ENCODE measurements around the gene TNRC6B. TPM values are rescaled to one million over a fixed set of nuclear protein-coding genes. Genes with fewer than 3 reads are reported as not detected.

The TNRC6B gene
- total RNA-seq, 1 experiment from 2014 or later = 44.6 TPM

- Mint-ChIP-seq H3K4me1 (ENCODE audit: low read depth, unreplicated experiment) (peaks cover 44% of the 10 kb centered on the region), H3K36me3 (ENCODE audit: insufficient read depth, unreplicated experiment) (peaks cover 6% of the 10 kb centered on the region), H3K27me3 (ENCODE audit: unreplicated experiment) (no peaks in the 10 kb centered on the region), H3K27ac (ENCODE audit: unreplicated experiment) (no peak overlapping the region), H3K4me3 (ENCODE audit: low read depth, unreplicated experiment) (no peak overlapping the region), H3K9me3 (ENCODE audit: low read depth, unreplicated experiment) (no peaks in the 10 kb centered on the region)
- CTCF ChIA-PET = no interaction called here
- intact Hi-C loops (cut with micrococcal nuclease; ENCODE audit: unreplicated experiment) = no loop called here
- no peak for DNase-seq
- no peak for TF ChIP-seq CTCF (IDR thresholded peaks at IDR 0.05; ENCODE audit: unreplicated experiment)
- no TSS peak for BruUV-seq (replicated peaks)
Observed at GRCh38 chr22:40187389-40187788, 9.7 kb downstream of the TNRC6B start.

- Mint-ChIP-seq H3K4me3 (ENCODE audit: low read depth, unreplicated experiment) (no peak overlapping the region), H3K27ac (ENCODE audit: unreplicated experiment) (no peak overlapping the region), H3K36me3 (ENCODE audit: insufficient read depth, unreplicated experiment) (peaks cover 11% of the 10 kb centered on the region), H3K4me1 (ENCODE audit: low read depth, unreplicated experiment) (peaks cover 32% of the 10 kb centered on the region), H3K27me3 (ENCODE audit: unreplicated experiment) (no peaks in the 10 kb centered on the region), H3K9me3 (ENCODE audit: low read depth, unreplicated experiment) (no peaks in the 10 kb centered on the region)
- intact Hi-C loops (cut with micrococcal nuclease; ENCODE audit: unreplicated experiment) = no loop called here
- TF ChIP-seq CTCF (IDR thresholded peaks at IDR 0.05; ENCODE audit: unreplicated experiment) = no peak
- CTCF ChIA-PET = interaction anchor here (0.5 to 1.2 kb wide), 2 partner anchors 9 to 20 kb away, joined by 4 read pairs; no protein-coding TSS in a partner anchor
- no peak for DNase-seq
- no TSS peak for BruUV-seq (replicated peaks)
Observed at GRCh38 chr22:40189997-40190396, 12.3 kb downstream of the TNRC6B start.

- CTCF ChIA-PET = interaction anchor here (0.5 kb wide), 1 partner anchor 19 kb away, joined by 4 read pairs; no protein-coding TSS in a partner anchor
- DNase-seq = no peak
- H3K4me1 Mint-ChIP-seq (ENCODE audit: low read depth, unreplicated experiment) = peaks cover 28% of the 10 kb centered on the region
- intact Hi-C loops (cut with micrococcal nuclease; ENCODE audit: unreplicated experiment) = no loop called here
- H3K9me3 Mint-ChIP-seq (ENCODE audit: low read depth, unreplicated experiment) = no peaks in the 10 kb centered on the region
- no peak for TF ChIP-seq CTCF (IDR thresholded peaks at IDR 0.05; ENCODE audit: unreplicated experiment)
- H3K4me3 Mint-ChIP-seq (ENCODE audit: low read depth, unreplicated experiment) = no peak overlapping the region
- peaks cover 11% of the 10 kb centered on the region for H3K36me3 Mint-ChIP-seq (ENCODE audit: insufficient read depth, unreplicated experiment)
- BruUV-seq (replicated peaks) = no TSS peak
- H3K27me3 Mint-ChIP-seq (ENCODE audit: unreplicated experiment) = no peaks in the 10 kb centered on the region
- peak overlapping the region; percentile 46 for H3K27ac Mint-ChIP-seq (ENCODE audit: unreplicated experiment)
Observed at GRCh38 chr22:40190501-40190900, 12.8 kb downstream of the TNRC6B start.

GRCh38 chr22:40193429-40194421 lies 16.0 kb downstream of the TNRC6B start:
- Mint-ChIP-seq H3K4me1 (ENCODE audit: low read depth, unreplicated experiment) (peaks cover 20% of the 10 kb centered on the region), H3K9me3 (ENCODE audit: low read depth, unreplicated experiment) (no peaks in the 10 kb centered on the region), H3K36me3 (ENCODE audit: insufficient read depth, unreplicated experiment) (peaks cover 15% of the 10 kb centered on the region), H3K4me3 (ENCODE audit: low read depth, unreplicated experiment) (no peak overlapping the region), H3K27ac (ENCODE audit: unreplicated experiment) (no peak overlapping the region), H3K27me3 (ENCODE audit: unreplicated experiment) (no peaks in the 10 kb centered on the region)
- TF ChIP-seq CTCF (IDR thresholded peaks at IDR 0.05; ENCODE audit: unreplicated experiment) = no peak
- no peak for DNase-seq
- intact Hi-C loops (cut with micrococcal nuclease; ENCODE audit: unreplicated experiment) = no loop called here
- BruUV-seq (replicated peaks) = no TSS peak
- CTCF ChIA-PET = interaction anchor here (0.6 to 1.3 kb wide), 2 partner anchors 16 to 29 kb away, joined by 3 to 4 read pairs; partner anchors contain the start of gene TNRC6B
